Chondrocyte (in vitro differentiated cells): Measurements from ENCODE around the gene GALNT5. TPM values are rescaled to one million over a fixed set of nuclear protein-coding genes. Genes with fewer than 3 reads are reported as not detected.
A peak's percentile ranks its signal among the peaks of the same experiment; 100 is the strongest.

ENCODE experiments used
- DNase-seq: peaks from one replicate; pipeline ENCODE4 v3.0.0; 2021; ENCODE audit warnings: mixed read lengths, low spot score
- H3K27ac Mint-ChIP-seq: one replicate; pipeline ENCODE4 v1.8.0; 2021; ENCODE audit warnings: mild to moderate bottlenecking, moderate library complexity, mixed read lengths; ENCODE audit not compliant: unreplicated experiment
- H3K27me3 Mint-ChIP-seq: 2 replicates; pipeline ENCODE4 v1.8.0; 2021; ENCODE audit warnings: low read depth, mixed read lengths
- H3K36me3 Mint-ChIP-seq: 2 replicates; pipeline ENCODE4 v1.8.0; 2021; ENCODE audit warnings: low read depth, mixed read lengths
- H3K4me1 Mint-ChIP-seq: 2 replicates; pipeline ENCODE4 v1.8.0; 2021; ENCODE audit warnings: low read depth, mild to moderate bottlenecking, mixed read lengths
- H3K4me3 Mint-ChIP-seq: one replicate; pipeline ENCODE4 v1.8.0; 2021; ENCODE audit warnings: mild to moderate bottlenecking, moderate library complexity, mixed read lengths; ENCODE audit not compliant: unreplicated experiment
- H3K9me3 Mint-ChIP-seq: 2 replicates; pipeline ENCODE4 v1.8.0; 2021; ENCODE audit warnings: low read depth, mixed read lengths
- CTCF ChIP-seq: fragments of 200-600 bp; sonication (generic); IDR thresholded peaks from 2 replicates; pipeline ENCODE4 v1.5.0; 2021; ENCODE audit warnings: antibody characterized with exemption, mild to moderate bottlenecking, moderate library complexity
- total RNA-seq: library from RNA; stranded (reverse); gene quantifications from 3 replicates; pipeline ENCODE4 v1.2.1, GENCODE V29; 2021

The GALNT5 gene
- total RNA-seq, 1 donor from 2014 or later: 14.2 TPM

DNA sequence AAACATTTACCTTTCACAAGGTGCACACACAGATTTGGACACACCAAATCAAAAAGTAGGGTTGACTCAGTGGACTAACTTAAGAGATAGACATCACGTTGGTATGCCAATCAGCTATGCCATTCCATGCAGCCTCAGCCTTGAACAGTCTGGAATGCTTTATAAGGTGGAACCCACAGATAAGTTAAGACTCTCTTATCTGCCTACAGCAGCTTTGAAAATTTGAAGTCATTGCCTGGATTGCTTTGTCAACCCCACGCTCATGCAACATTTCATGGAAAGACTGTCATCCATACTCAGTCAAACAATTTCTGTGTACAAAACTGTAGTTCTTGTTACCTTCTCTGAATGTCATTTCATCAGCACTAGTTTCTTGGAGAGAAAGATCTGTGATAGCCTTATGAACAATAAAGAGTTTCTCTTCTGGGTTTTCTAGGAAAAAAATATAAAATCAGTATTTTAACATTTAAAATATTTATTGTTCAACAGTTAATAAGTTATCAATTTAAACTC is 66.9 kb downstream of the GALNT5 start:
- Mint-ChIP-seq H3K4me3 (no peak overlapping the region), H3K36me3 (no peaks in the 10 kb centered on the region)

GRCh38 chr2:157325786-157326185 is 68.3 kb downstream of the GALNT5 start, which contains the start of gene ERMN:
TSS of gene ERMN (minus strand) at chr2:157325824. CDS start at chr2:157325642, 182 bp downstream.
- Mint-ChIP-seq H3K27ac (no peak within 1 kb of the TSS), H3K36me3 (no peaks in the 10 kb centered on the region), H3K27me3 (peaks cover 7% of the 10 kb centered on the region), H3K4me3 (no peak within 1 kb of the TSS), H3K4me1 (peaks cover 26% of the 10 kb centered on the region), H3K9me3 (no peaks in the 10 kb centered on the region)
- DNase-seq: no peak
- no peak for TF ChIP-seq CTCF

More for the DNA sequence above, 66.9 kb downstream of the GALNT5 start:
- no peak for TF ChIP-seq CTCF
- Mint-ChIP-seq H3K27ac (no peak overlapping the region), H3K4me1 (peaks cover 22% of the 10 kb centered on the region), H3K9me3 (no peaks in the 10 kb centered on the region), H3K27me3 (peaks cover 9% of the 10 kb centered on the region)
- no peak for DNase-seq

DNA sequence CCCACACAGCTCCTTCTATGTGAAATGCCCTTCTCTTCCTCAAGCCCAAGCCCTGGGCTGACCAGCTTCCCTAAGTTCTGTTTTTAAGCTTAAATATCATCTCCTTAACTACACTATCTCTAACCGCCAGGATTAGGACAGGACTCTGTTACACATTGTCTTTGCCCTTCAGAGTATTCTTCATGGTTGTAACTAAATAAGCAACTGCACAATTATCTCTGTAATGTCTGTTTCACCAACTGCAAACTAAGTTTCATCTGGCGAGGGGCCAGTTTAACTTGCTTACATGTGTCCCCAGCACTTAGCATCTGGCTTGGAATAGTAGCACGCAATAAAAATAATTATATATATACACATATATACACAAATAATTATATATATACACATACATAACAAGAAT is 69.2 kb downstream of the GALNT5 start:
- H3K27ac Mint-ChIP-seq: no peak overlapping the region

DNA sequence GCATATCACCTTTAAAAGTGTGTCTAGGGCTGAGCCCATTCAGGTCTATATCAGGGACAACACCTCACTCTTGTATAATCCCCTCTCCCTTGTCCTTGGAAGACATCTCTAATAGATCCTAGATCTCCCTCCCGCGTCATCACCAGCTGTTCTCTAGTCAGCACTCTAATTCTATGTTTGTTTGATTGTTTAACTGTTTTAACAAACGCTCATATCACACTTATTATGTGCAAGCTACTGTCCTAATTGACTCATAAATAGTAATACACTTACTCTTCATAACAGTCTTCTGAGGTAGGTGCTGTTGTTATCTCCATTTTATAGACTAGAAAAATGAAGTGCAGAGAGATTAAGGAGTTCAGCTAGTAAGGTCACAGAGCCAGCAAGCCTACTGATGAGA is 69.7 kb downstream of the GALNT5 start:
- Mint-ChIP-seq H3K27me3 (peaks cover 7% of the 10 kb centered on the region), H3K9me3 (no peaks in the 10 kb centered on the region), H3K27ac (no peak overlapping the region), H3K36me3 (no peaks in the 10 kb centered on the region), H3K4me3 (no peak overlapping the region), H3K4me1 (peaks cover 26% of the 10 kb centered on the region)
- TF ChIP-seq CTCF: no peak
- no peak for DNase-seq

More for the DNA sequence above, 69.2 kb downstream of the GALNT5 start:
- no peak for TF ChIP-seq CTCF
- Mint-ChIP-seq H3K27me3 (peaks cover 7% of the 10 kb centered on the region), H3K36me3 (no peaks in the 10 kb centered on the region), H3K4me1 (peaks cover 26% of the 10 kb centered on the region), H3K9me3 (no peaks in the 10 kb centered on the region), H3K4me3 (no peak overlapping the region)
- no peak for DNase-seq

DNA sequence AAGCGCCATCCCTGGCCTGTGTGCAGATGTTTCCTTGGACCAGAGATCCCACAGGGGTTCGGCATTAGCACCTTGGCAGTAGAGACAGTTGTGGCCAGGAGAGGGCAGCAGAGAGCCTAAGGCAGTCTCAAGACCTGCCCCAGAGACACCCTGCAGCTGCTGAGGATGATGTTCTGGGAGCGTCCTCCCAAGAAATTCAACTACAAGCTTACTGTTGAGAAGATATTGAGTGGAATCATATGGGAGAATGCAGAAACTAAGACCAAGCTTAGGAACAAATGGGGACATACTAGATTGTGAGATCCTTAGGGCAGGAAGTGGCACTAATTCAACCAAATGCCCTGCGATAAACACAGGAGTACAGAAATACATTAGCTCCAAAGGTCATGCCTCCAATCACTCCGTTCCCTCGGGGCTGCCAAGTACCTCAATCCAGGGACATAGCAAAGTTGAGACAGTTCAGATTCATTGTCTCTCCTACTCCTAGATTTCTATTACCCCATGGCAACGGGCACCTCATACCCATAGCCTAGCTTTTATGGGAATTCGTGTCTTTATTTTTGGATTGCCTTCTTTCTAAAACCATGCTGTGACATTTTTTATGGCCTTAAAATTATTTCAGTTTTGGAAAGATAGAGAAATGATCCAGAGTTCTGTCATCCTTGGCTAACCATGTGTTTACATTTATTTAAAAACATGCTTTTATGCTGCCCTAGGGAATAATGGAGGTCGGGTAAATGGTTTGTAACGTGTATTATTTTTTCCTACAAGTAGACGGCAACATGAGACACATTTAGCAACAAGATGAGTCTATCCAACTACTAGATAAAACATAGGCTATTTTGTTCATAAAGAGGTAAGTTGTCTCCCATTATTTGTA is 70.4 kb downstream of the GALNT5 start:
- TF ChIP-seq CTCF: peak; percentile 93
- Mint-ChIP-seq H3K36me3 (no peaks in the 10 kb centered on the region), H3K4me3 (no peak overlapping the region), H3K9me3 (no peaks in the 10 kb centered on the region), H3K27ac (peak overlapping the region; percentile 5), H3K27me3 (peaks cover 6% of the 10 kb centered on the region), H3K4me1 (peaks cover 26% of the 10 kb centered on the region)
- no peak for DNase-seq
